Lower leg skin (tissue), 4 donors: ENCODE data around the gene PHF1. TPM values are rescaled to one million over a fixed set of nuclear protein-coding genes. Genes with fewer than 3 reads are reported as not detected.

ENCODE experiments used
- DNase-seq, 2 donors: peaks; one replicate each; pipeline ENCODE4 v3.0.0-alpha.2; 2019; ENCODE audit warnings: low spot score in 2 of 2
- H3K4me3 ChIP-seq: fragments of 200-600 bp; sonication (generic); 2 replicates; pipeline ENCODE4 v1.5.1; 2017; ENCODE audit warnings: mild to moderate bottlenecking, low read depth; ENCODE audit not compliant: poor library complexity, severe bottlenecking
- CTCF ChIP-seq, 3 donors: fragments of 450-650 bp; IDR thresholded peaks; one replicate each; pipeline ENCODE4 v1.5.1; 2016; ENCODE audit warnings: antibody characterized with exemption in 3 of 3, mild to moderate bottlenecking in 3 of 3, moderate library complexity in 2 of 3
- POLR2A ChIP-seq, 2 donors: fragments of 450-650 bp; IDR thresholded peaks; one replicate each; pipeline ENCODE4 v1.6.1; 2016 to 2017; ENCODE audit warnings: antibody characterized with exemption in 2 of 2, mild to moderate bottlenecking in 1 of 2, moderate library complexity in 1 of 2
- WGBS, 2 donors: methylation state at CpG; one replicate each; pipeline ENCODE4 v1.1.5; 2018; 5-methylcytosine and 5-hydroxymethylcytosine counted together
- intact Hi-C: fragments of 100-400 bp; cut with DNase I; formaldehyde crosslinking; loops from one replicate; pipeline ENCODE4 v1.15.0; 2023; ENCODE audit warnings: low total_unique reads
- total RNA-seq, 4 donors: library from RNA; depleted of rRNA; stranded (reverse); fragments of >200 nt; gene quantifications; one replicate each; pipeline ENCODE4 v1.1.0, GENCODE V29; 2016

Gene PHF1
- total RNA-seq, 4 donors from 2014 or later, result 40.9 to 73.0 (median 64.8) TPM

DNA sequence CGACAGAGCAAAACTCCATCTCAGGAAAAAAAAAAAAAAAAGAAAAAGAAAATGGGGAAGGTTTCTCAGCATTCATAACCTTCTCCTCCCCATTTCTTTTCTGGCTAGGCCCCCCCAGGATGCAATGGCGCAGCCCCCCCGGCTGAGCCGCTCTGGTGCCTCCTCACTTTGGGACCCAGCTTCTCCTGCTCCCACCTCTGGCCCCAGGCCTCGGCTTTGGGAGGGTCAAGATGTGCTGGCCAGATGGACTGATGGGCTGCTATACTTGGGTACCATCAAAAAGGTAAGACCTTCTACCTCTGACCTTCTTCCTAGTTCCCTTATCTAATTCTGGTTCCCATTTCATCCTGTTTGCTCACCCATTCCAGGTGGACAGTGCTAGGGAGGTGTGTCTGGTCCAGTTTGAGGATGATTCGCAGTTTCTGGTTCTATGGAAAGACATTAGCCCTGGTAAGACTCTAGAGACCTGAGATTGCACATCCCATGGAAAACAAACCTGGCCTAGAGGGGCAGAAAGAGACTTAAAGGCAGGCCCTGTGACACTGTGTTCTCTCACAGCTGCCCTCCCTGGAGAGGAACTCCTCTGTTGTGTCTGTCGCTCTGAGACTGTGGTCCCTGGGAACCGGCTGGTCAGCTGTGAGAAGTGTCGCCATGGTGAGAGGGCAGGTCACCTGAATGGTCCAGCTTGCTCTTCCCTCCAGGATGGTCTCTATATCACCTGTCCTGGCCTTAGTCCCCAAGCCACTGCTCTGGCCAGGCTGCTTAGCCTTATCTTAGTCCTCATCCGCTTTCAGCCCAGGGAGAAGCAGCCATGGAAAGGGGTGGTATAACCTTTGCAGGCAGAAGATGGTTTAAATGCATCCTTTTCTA, 1.6 kb downstream of the PHF1 start:
- WGBS, 2 donors, result 81 to 89% methylated on average over 8 to 10 of the region's 10 CpGs
- H3K4me3 ChIP-seq, result no peak overlapping the region
- no peak for DNase-seq
- intact Hi-C loops, result no loop called here
- TF ChIP-seq CTCF (IDR thresholded peaks at IDR 0.05) (no peak), POLR2A (IDR thresholded peaks at IDR 0.05) (no peak)

DNA sequence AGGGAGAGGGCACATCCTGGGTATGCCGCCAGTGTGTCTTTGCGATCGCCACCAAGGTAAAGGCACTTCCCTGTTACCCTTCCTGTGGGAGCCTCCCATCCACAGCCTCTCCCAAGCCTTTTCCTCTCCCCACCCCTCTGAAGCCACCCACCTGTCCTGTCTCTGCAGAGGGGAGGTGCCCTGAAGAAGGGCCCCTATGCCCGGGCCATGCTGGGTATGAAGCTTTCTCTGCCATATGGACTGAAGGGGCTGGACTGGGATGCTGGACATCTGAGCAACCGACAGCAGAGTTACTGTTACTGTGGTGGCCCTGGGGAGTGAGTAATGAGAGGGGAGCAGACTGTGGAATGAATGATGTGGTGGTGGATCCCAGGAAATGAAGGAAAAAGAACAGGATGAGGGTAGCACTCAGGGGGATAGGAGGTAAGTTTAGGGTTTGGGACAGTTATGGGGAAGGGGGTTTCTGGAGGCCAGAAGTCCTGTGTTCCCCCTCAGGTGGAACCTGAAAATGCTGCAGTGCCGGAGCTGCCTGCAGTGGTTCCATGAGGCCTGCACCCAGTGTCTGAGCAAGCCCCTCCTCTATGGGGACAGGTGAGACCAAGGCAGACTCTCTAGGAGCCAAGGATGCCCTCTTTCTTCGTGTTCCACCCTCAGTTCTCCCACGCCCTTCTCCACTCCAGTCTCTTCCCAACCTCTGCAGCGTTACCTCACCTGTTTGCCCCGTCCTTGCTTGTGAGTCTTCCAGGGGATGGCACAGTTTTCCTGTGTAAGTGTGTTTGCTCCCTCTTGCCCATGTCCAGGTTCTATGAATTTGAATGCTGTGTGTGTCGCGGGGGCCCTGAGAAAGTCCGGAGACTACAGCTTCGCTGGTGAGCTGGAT, 2.7 kb downstream of the PHF1 start:
- intact Hi-C loops, result no loop called here
- no peak for DNase-seq
- no peak for TF ChIP-seq CTCF (IDR thresholded peaks at IDR 0.05)
- no peak for TF ChIP-seq POLR2A (IDR thresholded peaks at IDR 0.05)
- WGBS, 2 donors, result 76 to 87% methylated on average over 14 of the region's 14 CpGs
- H3K4me3 ChIP-seq, result no peak overlapping the region

GRCh38 chr6:33414592-33415271, 3.9 kb downstream of the PHF1 start:
- intact Hi-C loops, result no loop called here
- TF ChIP-seq POLR2A (IDR thresholded peaks at IDR 0.05), result no peak
- TF ChIP-seq CTCF (IDR thresholded peaks at IDR 0.05), result no peak
- WGBS, 2 donors, result 72 to 76% methylated on average over 12 of the region's 12 CpGs
- DNase-seq, result no peak
- H3K4me3 ChIP-seq, result no peak overlapping the region

DNA sequence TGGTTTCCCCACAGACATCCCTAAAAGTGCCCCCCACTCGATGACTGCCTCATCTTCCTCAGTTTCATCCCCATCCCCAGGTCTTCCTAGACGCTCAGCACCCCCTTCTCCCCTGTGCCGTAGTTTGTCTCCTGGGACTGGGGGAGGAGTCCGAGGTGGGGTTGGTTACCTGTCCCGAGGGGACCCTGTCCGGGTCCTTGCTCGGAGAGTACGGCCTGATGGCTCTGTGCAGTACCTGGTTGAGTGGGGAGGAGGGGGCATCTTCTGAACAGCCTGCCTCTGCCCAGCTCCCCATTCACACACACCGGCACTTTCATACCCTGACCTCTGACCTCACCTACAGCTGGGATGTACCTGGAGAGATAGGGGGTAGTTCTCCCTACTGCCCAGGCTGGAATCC, 5.0 kb downstream of the PHF1 start:
- 76 to 80% methylated on average over 9 of the region's 9 CpGs for WGBS, 2 donors
- no peak for DNase-seq
- TF ChIP-seq CTCF (IDR thresholded peaks at IDR 0.05), result no peak
- no peak for TF ChIP-seq POLR2A (IDR thresholded peaks at IDR 0.05)
- no peak overlapping the region for H3K4me3 ChIP-seq
- intact Hi-C loops, result no loop called here

DNA sequence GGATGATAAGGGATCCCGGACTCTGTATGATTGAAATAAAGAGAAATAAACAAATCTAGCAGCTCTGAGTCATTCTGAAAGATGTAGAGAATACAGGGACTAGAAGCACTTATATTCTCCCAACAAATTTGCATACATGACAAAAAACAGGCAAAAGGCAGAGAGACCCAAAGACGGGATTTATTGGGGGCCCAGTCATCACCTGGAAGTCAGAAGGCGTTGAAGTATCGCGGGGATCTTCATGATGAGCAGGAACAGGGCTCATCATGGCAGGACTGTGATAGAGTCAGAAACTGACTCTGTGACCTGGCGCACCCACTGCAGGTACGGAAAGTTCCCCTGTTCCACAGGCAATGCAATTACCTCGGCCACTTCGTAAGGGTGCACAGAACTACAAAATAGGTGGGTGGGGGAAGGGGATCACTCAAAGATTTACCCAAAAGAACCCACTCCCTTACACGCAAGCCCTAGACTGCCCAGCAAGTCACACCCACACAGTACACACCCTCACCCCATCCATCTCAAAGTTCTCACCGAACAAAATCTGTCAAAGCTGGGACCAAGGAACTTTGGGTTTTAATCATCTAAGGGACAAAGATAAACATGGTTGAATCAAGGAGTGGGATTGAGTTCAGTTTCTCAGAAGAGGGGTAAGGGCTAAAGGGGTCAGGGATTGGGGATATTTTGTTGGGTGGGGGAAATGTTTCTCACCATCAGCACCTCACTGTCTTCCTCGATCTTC, 5.7 kb downstream of the PHF1 start:
- DNase-seq, result no peak
- no peak for TF ChIP-seq CTCF (IDR thresholded peaks at IDR 0.05)
- TF ChIP-seq POLR2A (IDR thresholded peaks at IDR 0.05), result no peak
- intact Hi-C loops, result no loop called here
- H3K4me3 ChIP-seq, result no peak overlapping the region
- 51 to 57% methylated on average over 12 of the region's 12 CpGs for WGBS, 2 donors
